Iris pigment epithelial cell (primary cell): ENCODE data around the gene GALK2.
"Not testable (repeated sequence)": the region's sequence is repeated elsewhere in the genome, so short reads cannot be mapped to it uniquely, and the experiment has no call there.

Experiments
- DNase-seq: peaks from one replicate; pipeline ENCODE4 v3.0.0-alpha.2; 2011; ENCODE audit warnings: low read depth

GALK2 gene

DNA sequence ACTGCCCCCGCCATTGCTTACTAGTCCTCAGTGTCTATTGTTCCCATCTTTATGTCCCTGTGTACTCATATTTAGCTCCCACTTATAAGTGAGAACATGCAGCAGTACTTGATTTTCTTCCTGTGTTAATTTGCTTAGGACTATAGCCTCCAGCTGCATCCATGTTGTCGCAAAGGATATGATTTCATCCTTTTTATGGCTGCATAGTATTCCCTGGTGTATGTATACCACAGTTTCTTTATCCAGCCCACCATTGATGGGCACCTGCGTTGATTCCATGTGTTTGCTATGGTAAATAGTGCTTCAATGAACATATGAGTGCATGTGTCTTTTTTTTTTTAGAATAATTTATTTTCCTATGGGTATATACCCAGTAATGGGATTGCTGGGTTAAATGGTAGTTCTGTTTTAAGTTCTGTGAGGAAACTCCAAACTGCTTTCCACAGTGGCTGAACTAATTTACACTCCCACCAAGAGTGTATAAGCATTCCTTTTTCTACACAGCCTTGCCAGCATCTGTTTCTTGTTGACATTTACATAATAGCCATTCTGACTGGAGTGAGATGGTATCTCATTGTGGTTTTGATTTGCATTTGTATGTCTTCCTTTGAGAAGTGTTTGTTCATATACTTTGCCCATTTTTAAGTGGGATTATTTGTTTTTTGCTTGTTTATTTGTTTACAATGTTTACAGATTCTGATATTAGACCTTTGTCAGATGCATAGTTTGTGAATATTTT lies 53.7 kb downstream of the GALK2 start:
- peak; percentile 25 for DNase-seq

DNA sequence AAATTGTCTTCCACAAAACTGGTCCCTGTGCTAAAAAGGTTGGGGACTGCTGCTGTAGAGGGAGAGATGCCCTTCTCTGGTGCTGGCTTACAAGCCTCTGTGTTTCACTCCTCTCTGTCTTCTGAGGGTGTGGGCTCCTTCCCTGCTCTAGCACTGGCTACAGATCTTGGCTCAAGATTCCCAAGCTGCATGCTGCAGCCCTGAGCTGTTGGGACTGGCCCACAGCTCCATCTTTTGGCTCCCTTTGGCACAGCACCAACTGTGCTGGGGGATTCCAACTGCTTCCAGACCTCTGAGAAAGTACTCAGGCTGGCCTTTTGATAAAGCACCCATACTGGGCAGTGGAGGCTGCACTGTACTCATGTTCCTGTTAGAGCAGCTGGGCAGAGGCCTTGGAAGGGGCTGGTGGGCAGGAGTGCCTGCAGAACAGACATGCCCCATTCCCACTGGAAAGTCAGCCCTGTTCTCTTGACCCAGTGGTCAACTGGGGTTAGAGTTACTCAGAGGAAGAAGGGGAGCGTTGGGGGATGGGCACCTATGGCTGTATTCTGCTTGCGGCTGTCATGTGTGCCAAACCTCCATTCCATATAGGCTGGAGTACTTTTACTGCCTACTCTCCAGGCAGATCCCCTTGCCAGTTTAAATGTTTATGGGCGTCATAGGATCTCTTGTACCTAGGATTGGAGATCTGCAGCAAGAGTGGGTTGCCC lies 55.7 kb downstream of the GALK2 start:
- DNase-seq, result peak; percentile 50

DNA sequence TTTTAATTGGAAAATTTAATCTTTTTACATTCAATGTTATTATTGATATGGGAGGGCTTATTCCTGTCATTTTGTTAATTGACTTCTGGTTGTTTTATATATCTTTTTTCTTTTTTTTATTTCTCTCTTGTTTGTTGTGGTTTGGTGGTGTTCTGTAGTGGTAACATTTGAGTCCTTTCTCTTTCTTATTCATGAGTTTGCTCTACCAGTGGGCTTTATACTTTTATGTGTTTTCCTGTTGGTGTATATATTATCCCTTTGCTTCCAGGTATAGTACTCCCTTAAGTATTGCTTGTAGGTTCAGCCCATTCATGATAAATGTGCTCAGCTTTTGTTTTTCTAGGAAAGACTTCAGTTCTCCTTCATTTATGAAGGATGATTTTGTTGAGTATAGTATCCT lies 57.6 kb downstream of the GALK2 start:
- no peak for DNase-seq

DNA sequence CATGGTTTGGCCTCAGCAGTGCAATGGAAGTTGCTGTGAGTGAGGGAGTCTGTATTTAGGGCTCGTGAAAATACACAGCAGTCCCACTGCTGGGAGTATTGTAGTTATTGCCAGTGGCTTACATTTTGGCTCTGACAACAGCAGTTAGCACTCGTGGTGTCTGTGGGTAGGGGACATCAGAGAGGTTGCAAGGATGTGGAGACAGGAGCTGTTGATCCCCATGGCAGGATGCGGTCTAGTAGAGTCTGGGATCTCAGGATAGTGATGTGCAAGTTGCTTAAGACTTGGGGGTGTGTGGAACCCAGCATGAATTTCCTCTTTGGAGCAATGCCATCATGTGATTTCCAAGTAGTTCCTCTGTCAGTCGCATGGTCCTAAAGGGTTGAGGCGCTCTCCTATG lies 59.9 kb downstream of the GALK2 start:
- no peak for DNase-seq

DNA sequence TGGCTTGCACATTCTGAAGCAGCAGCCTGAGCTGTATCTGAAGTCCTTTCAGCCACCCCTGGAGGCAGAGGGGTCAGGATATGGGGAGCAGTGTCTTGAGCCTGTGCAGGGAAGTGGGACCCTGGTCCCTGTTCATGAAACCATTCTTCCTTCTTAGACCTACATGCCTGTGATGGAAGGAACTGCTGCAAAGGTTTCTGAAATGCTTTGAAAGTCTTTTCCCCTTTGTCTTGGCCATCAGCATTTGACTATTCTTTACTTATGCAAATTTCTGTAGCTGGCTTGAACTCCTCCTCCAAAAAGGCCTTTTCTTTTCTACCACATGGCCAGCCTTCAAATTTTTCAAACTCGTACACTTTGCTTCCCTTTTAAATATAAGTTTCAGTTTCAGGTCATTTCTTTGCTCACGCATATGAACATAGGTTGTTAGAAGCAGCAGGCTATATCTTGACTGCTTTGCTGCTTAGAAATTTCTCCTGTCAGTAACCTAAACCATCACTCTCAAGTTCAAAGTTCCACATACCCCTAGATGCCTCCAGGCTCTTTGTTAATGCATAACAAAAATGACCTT lies 62.3 kb downstream of the GALK2 start:
- DNase-seq, result no peak

DNA sequence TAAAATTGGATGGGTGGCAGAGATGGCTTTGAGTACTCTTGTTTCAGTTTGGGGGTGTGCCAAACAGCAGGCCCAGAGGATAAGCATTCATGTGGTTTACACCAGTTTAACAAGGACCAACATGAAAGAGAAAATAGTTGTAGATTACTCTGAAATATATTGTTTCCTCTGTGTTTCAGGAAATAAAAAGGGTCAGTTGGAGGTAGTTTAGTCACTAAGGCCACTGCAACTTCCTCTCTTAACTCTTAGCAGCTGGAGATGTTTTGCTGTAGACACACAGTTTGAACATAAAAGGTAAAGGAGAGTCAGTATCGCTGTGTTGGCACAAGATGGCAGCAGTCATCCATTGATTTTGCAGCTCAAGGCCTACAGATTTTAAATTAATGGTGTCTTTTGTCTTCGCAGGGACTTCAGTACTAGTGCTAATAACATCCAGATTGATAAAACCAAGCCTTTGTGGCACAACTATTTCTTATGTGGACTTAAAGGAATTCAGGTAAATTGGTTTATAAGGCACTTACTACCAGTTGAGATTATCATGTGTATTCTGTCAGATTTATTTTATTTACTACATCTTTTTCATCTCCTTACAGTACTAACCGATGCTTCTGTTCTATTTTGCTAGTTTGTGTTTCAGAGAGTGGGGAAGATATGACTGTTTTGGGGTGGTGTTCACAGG lies 65.5 kb downstream of the GALK2 start:
- peak; percentile 84 for DNase-seq

DNA sequence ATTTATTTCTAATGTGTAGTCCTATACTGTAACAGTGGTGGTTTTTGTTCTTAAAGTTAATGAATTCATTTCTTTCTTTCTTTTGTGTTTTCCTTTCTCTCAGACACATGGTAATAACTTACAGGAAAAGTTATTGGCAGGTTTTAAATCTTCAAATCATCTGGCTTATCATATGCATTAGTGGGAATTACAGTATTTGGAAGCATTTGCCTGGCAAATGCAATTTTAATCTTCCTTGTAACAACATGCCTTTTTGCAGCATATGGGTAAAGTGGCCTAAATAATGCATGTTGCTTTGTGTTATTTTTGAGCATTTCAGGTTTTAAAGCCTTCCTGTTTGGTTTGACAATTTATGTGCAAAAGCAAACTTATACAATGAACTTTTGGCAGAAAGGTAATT lies 66.8 kb downstream of the GALK2 start:
- DNase-seq, result no peak

DNA sequence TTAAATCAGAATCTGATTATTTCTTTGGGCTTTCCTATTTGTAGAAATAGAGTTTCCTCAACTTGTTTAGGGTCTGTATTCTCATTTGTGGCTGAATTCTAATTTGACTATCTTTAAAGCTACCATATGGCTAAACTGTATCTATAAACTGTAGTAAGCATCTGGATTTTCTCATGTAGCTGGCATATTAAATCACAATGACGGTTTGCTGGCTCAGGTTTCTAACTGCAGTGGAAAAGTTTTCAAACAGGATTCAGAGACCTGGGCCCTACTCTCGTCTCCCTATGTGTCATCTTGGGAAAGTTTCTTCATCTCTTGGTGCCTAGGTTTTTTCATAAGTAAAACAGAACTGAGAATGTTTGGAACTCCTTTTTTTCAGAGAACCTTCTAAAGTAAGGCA lies 68.3 kb downstream of the GALK2 start:
- DNase-seq, result peak; percentile 82

DNA sequence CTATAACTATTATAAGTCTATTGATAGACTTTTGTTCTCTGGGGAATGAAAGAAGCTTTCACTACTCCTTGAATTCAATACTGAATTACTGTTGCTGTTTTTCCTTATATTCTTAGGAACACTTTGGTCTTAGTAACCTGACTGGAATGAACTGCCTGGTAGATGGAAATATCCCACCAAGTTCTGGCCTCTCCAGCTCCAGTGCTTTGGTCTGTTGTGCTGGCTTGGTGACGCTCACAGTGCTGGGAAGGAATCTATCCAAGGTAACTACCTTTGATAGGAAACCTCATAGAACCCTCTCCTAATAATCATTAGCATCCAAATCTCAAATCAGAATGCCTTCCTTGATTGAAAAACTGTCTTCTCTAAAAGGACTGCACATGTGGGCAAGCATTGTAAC lies 69.1 kb downstream of the GALK2 start:
- no peak for DNase-seq

DNA sequence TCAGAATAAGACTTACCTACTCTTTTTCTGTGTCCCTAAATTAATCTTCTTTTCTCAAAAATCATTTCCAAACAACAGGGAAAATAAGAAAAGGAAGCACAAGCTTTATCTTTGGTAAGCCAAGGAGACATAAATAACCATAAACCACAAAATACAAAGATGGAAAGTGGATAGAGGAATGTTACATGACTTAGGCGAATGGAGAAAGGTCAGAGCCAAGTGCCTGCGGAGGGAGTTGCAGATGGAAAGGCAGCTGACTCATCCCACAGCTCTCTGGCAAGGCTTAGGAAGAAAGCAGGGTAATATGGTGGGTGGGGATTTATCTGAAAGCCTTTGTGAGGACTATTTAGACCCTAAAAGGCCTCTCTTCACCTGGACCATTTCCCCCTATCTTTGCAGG lies 72.8 kb downstream of the GALK2 start:
- peak; percentile 93 for DNase-seq

DNA sequence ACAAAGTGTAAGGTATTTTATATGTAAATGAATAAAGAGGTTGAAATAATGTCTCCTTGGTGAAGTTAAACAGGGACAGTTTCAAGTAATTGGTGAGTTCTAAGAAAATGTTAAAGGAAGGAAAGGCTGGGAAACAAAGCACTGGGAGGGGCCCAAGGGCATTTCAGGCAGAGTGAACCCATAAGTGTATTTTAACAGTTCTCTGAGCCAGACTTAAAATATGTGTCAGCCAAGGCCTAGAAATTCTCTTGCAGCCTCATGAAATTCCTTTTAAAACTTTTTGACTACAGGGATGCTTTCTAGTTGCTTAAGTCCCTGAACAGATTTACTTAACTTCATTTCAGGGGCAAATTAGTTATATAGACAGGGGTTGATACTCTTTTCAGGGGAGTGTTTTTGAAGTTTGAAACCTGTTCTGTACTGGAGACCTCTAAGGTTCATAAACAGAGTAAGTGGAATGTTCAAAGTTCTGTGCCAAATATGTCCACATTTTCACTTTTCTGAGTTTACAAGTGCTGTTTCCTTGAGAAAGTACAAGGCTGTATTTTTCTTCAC lies 77.6 kb downstream of the GALK2 start:
- peak; percentile 65 for DNase-seq

DNA sequence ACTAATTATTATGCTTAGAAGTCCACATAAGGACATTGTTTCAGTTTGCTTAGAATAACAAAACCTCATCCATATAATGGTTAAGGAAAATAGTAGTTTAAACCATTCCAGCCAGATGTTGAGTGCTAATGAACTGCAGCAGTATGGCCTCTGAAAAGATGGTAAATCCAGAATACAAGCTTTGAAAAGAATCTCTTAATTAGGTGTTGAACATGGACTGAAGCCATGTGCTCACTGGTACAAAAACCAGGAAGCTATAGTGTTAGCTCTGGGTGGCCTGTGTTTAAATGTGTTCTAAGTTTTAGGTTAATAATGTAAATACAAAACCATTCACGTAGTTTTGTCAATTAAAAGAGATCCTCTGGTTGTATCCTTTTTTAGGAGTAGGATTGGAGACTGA lies 78.2 kb downstream of the GALK2 start:
- DNase-seq, result no peak

DNA sequence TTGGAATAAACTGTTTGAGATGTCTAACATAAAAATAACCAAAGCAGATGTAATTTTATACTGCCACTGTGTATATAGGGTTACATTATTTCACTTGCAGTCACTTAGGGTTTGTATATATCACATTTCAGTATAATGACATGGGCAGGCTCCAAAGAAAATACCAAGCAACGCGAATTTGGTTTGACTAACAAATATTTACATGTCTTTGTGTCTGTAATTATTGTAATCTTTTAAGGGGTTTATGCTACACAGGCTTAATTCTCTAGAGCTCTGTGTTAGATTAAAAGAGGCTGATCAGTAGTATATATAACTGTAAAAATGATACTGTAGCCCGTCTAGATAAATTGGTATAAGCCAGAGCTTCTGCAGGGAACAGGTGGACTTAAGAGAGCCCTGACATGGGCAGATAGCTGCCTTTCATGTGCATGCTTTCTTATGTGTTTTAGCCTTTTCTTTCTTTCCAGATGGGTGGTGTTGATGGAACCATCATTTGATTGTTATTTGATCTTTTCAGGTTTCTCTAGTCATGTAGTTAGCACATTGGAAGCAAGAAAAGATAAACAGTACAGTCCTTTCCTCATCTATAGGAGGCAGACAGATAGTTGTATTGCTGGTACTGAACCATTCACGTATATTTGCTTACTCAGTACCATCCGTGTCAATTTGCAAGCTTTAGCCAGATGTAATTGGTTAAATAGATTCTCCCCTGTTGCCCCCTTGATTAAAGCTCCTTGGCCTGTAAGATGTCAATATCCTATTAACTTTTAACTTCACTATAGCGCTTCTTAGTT lies 86.1 kb downstream of the GALK2 start:
- DNase-seq, result no peak

DNA sequence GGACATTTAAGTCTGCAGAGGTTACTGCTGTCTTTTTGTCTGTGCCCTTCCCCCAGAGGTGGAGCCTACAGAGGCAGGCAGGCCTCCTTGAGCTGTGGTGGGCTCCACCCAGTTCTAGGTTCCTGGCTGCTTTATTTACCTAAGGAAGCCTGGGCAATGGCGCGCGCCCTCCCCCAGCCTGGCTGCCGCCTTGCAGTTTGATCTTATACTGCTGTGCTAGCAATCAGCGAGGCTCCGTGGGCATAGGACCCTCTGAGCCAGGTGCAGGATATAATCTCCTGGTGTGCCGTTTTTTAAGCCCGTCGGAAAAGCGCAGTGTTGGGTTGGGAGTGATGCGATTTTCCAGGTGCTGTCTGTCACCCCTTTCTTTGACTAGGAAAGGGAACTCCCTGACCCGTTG lies 95.1 kb downstream of the GALK2 start:
- not testable (repeated sequence) for DNase-seq

DNA sequence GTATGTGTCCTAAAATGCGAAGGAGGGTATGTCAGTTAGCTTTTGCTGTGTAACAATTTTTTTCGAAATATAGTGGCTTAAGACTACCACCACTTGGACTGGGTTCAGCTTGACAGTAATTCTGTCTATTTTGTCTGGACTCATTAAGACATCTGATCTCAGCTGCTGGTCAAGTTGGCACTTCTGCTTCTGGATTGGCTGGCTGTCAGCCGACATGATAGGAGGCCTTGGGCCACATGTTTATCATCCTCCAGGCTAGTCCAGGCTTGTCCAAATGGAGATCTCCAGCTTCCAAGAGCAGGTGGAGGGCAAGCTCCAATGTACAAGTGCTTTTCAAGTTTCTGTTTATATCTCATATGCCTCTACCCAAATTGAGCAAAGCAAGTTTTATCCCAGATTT lies 95.9 kb downstream of the GALK2 start:
- no peak for DNase-seq

DNA sequence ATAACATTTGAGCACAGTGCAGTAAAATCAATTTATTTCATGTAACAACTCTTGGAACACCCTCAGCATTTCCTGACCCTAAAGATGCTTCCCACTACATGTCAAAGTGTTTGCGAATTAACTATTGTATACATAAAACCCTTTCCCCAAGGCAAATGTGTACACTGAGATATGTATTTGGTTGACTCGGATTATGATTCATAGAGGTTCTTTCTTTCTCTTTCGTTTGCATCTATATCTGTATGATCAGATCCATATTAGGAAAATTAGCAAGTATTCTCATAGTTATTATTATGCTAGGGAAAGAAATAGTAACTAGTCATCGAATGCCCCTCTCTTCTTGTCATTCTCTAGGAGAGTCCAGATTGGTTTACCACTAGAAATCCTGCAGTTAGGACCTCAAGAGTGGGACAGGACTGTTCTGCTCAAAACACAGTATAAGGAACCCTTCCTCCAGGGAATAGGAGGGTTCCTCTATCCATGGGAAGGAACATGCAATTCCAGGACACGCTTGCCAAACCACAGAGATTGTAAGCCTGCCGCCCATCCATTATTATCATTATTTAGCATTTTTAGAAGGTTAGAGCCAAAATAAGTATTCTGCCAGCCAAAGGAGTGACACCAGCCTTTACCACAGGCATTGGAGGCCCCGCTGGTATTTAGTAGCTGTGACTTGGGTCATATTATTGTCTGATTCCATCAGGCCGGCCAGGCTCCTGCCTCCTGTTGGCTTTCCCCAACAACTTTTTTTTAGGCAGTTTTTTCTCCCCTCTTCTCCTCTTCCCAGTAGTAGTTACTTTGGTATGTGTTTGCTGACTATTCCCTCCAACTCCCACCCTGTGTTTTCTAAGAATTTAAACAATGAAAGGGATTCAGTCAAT lies 100.7 kb downstream of the GALK2 start:
- no peak for DNase-seq

DNA sequence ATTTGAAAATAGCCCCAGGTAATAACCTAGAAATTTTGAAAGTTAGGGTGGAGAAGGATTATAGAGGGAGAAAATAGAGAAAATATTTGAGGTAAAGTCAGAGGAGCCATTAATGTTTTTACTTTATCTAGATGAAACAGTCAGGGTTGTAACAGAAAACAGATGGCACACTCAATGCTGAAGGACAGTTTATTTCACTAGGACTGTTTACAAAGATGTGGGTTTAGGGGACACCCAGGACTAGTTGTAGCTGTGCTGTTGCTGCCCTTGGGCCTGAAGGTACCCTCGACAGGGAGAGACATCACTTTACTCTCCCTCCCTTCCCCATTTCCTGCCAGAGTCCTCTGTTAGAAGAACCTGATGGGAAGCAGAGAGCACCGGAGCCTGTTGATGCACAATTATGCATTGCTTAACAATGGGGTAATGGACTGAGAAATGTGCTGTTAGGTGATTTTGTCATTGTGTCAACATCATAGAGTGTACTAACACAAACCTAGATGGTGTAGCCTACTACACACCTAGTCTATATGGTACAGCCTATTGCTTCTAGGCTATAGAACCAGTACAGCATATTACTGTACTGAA lies 103.8 kb downstream of the GALK2 start:
- DNase-seq, result peak; percentile 31

DNA sequence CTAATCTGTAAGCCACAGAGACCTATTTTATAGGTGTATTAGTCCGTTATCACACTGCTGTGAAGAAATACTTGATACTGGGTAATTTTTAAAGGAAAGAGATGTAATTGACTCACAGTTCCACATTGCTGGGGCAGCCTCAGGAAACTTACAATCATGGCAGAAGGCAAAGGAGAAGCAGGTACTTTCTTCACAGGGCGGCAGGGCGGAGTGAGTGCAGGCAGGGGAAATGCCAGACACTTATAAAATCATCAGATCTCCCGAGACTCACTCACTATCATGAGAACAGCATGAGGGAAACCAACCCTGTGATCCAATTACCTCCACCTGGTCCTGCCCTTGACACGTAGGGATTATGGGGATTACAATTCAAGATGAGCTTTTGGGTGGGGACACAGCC lies 108.7 kb downstream of the GALK2 start:
- DNase-seq, result no peak

DNA sequence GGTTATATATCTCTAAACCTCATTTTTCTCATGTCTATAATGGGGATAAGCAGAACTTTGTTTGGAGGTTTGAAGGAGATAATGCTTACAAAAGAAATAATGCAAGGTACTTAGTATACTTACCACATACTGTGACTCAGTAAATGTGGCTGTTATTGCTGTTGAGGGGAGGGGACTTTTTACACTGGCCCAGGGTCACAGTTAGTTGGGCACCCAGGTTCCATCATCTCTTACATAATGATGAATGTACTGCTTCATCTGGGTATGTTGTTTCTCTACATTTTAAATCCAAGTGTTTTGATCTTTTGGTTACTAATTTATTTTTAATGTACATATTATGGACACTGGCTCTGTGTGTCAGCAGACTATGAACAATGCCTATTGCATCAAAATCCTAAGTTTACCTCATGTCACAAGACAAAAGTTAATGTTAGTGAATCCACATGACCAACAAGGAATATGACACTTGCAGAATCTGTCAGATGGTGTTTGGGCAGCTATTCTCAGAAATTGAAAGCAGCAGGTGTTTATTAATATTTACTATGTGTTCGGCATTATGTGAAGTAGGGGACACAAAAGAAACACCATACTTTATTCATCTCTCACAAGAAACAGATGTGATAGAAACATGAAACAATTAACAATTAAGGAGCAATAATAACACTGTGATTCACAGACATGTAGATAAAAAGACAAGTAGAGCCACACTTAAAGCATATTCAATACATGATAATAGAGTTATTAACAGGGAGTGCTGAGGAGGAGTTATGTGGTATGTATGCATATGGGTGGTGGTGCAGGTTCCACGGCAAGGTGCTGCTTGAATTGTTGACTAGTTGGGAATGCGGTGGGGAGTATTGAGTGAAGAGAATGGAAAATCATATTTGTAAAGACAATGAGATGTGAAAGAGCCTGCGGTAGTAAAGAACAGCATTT lies 109.7 kb downstream of the GALK2 start:
- DNase-seq, result peak; percentile 20
